ENCODE measurements around the gene MRPL18. TPM values are rescaled to one million over a fixed set of nuclear protein-coding genes. Genes with fewer than 3 reads are reported as not detected.
A peak's percentile ranks its signal among the peaks of the same experiment; 100 is the strongest.

Gene MRPL18
- polyA plus RNA-seq, 1 donor (not counting 4 experiments of a cell fraction or from before 2014, with no cell fraction given), result 127 TPM

DNA sequence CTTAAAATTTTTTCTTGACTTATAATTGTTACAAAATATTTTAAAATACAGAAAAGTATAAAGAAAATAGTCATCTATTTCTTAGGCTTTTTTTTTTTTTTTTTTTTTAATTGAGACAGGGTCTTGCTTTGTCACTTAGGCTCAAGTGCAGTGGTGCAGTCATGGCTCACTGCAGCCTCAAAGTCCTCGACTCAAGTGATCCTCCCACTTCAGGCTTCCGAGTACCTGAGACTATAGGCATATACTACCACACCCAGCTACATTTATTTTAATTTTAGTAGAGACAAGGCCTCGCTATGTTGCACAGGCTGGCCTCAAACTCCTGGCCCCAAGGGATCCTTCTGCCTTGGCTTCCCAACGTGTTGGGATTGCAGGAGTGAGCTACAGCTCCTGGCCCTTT, 33.8 kb upstream of the MRPL18 start:
- Histone ChIP-seq H3K4me3 (ENCODE audit: control insufficient read depth in 2 of 3, extremely low read depth in 1 of 3, insufficient read depth in 2 of 3, low read depth in 1 of 3, low read length in 3 of 3) (no peak overlapping the region), H3K36me3 (ENCODE audit: control insufficient read depth in 2 of 2, extremely low read depth in 1 of 2, insufficient read depth in 2 of 2, low read length in 2 of 2) (peaks cover 17 to 29% of the 10 kb centered on the region in 2 experiments), H3K9ac (ENCODE audit: control insufficient read depth, extremely low read depth, insufficient read depth, low read length) (no peak overlapping the region), H4K20me1 (ENCODE audit: control insufficient read depth, extremely low read depth, insufficient read depth, low read length) (no peaks in the 10 kb centered on the region), H3K79me2 (ENCODE audit: control insufficient read depth, insufficient read depth, low read length) (peaks cover 6% of the 10 kb centered on the region), H3K27me3 (ENCODE audit: control insufficient read depth, extremely low read depth, insufficient read depth, low read length) (no peaks in the 10 kb centered on the region), H3K4me1 (ENCODE audit: control insufficient read depth, extremely low read depth, insufficient read depth, low read length) (peaks cover 20% of the 10 kb centered on the region), H3K4me2 (ENCODE audit: control insufficient read depth, extremely low read depth, insufficient read depth, low read depth, low read length) (no peak overlapping the region), H3K9me1 (ENCODE audit: control insufficient read depth, extremely low read depth, insufficient read depth, low read length) (no peaks in the 10 kb centered on the region), H2AFZ (ENCODE audit: control insufficient read depth, low read length) (no peak overlapping the region), H3K9me3 (ENCODE audit: control insufficient read depth, low read depth, low read length) (no peaks in the 10 kb centered on the region), H3K27ac (ENCODE audit: control insufficient read depth, insufficient read depth, low read length) (no peak overlapping the region)
- TF ChIP-seq EZH2 (IDR thresholded peaks at IDR 0.05; ENCODE audit: low read length), result no peak
- TF ChIP-seq, protein P1, sequence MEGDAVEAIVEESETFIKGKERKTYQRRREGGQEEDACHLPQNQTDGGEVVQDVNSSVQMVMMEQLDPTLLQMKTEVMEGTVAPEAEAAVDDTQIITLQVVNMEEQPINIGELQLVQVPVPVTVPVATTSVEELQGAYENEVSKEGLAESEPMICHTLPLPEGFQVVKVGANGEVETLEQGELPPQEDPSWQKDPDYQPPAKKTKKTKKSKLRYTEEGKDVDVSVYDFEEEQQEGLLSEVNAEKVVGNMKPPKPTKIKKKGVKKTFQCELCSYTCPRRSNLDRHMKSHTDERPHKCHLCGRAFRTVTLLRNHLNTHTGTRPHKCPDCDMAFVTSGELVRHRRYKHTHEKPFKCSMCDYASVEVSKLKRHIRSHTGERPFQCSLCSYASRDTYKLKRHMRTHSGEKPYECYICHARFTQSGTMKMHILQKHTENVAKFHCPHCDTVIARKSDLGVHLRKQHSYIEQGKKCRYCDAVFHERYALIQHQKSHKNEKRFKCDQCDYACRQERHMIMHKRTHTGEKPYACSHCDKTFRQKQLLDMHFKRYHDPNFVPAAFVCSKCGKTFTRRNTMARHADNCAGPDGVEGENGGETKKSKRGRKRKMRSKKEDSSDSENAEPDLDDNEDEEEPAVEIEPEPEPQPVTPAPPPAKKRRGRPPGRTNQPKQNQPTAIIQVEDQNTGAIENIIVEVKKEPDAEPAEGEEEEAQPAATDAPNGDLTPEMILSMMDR (optimal IDR thresholded peaks at IDR 0.05 in 1 of 3, IDR thresholded peaks at IDR 0.05 in 1 of 3, conservative IDR thresholded peaks at IDR 0.05 in 1 of 3; ENCODE audit: extremely low read depth in 1 of 3, insufficient read depth in 2 of 3, low read length in 3 of 3), result no peak
- FAIRE-seq (no peak), DNase-seq (ENCODE audit: low read depth, low spot score) (no peak)
- dilution Hi-C loops (cut with MboI; ENCODE audit: extremely low pct_ligation_motif_present, low sequenced_read_pairs), result no loop called here

DNA sequence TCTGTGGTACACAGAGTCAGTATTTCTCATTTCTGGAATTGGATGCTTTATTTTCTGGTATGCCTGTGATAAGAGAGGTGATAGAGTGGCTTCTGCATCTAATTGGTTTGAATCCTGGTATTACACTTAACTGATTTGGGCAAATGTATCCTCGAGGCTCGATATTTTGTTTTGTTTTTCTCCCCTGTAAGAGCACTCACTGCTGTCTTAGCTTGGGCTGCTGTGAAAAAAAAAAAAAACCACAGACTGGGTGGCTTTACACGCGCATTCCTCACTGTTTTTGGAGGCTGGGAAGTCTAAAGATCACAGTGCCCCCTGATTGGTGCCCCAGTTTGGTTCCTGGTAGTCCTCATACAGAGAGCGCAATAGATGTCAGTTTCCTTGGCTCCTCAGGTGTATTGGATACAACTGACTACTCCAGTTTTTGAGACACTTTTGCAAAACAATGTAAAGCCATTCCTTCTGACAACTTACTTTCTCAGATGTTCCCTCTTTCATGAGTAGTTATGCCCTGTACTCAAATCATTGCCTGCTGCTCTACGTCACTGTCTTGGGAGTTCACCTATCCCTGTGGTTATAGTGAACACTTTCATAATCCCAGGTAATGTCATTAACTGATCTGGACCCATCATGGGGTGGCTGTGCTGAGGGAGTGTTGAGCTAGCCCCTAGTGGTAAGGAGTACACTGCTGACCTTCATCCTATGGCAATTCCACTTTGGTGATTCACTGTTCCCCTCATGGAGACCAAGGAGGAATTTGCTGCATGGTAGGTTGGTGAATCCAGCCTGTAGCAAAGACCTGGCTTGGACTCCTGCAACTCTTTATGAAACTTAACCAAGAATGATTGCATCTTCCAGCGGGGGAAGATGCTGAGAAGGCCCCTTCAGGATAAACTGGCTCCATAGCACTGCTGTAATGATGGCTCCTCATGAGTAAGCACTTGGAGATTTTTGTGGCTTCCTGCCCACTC, 32.0 kb upstream of the MRPL18 start:
- peak overlapping the region; percentile 9 for H3K4me2 ChIP-seq (ENCODE audit: control insufficient read depth, extremely low read depth, insufficient read depth, low read depth, low read length)
- H2AFZ ChIP-seq (ENCODE audit: control insufficient read depth, low read length), result no peak overlapping the region
- no peak overlapping the region for H3K4me3 ChIP-seq (ENCODE audit: control insufficient read depth in 2 of 3, extremely low read depth in 1 of 3, insufficient read depth in 2 of 3, low read depth in 1 of 3, low read length in 3 of 3)
- H3K27ac ChIP-seq (ENCODE audit: control insufficient read depth, insufficient read depth, low read length), result peak overlapping the region; percentile 2
- H3K9me1 ChIP-seq (ENCODE audit: control insufficient read depth, extremely low read depth, insufficient read depth, low read length), result peaks cover 2% of the 10 kb centered on the region
- H3K79me2 ChIP-seq (ENCODE audit: control insufficient read depth, insufficient read depth, low read length), result peaks cover 15% of the 10 kb centered on the region
- H3K9ac ChIP-seq (ENCODE audit: control insufficient read depth, extremely low read depth, insufficient read depth, low read length), result no peak overlapping the region
- DNase-seq (ENCODE audit: low read depth, low spot score) (peak; percentile 30), FAIRE-seq (peak; percentile 87)
- H3K9me3 ChIP-seq (ENCODE audit: control insufficient read depth, low read depth, low read length), result no peaks in the 10 kb centered on the region
- no peaks in the 10 kb centered on the region for H3K27me3 ChIP-seq (ENCODE audit: control insufficient read depth, extremely low read depth, insufficient read depth, low read length)
- H3K36me3 ChIP-seq (ENCODE audit: control insufficient read depth in 2 of 2, extremely low read depth in 1 of 2, insufficient read depth in 2 of 2, low read length in 2 of 2), result peaks cover 13 to 31% of the 10 kb centered on the region in 2 experiments
- TF ChIP-seq, protein P1 (optimal IDR thresholded peaks at IDR 0.05 in 1 of 3, IDR thresholded peaks at IDR 0.05 in 1 of 3, conservative IDR thresholded peaks at IDR 0.05 in 1 of 3; ENCODE audit: extremely low read depth in 1 of 3, insufficient read depth in 2 of 3, low read length in 3 of 3), result peak in 2 of 3 experiments; percentile 31 to 35
- TF ChIP-seq EZH2 (IDR thresholded peaks at IDR 0.05; ENCODE audit: low read length), result no peak
- H4K20me1 ChIP-seq (ENCODE audit: control insufficient read depth, extremely low read depth, insufficient read depth, low read length), result no peaks in the 10 kb centered on the region
- dilution Hi-C loops (cut with MboI; ENCODE audit: extremely low pct_ligation_motif_present, low sequenced_read_pairs), result no loop called here
- peaks cover 29% of the 10 kb centered on the region for H3K4me1 ChIP-seq (ENCODE audit: control insufficient read depth, extremely low read depth, insufficient read depth, low read length)
